Measurements from ENCODE around the gene PRG2.
"Not testable (repeated sequence)": the region's sequence is repeated elsewhere in the genome, so short reads cannot be mapped to it uniquely, and the experiment has no call there.

PRG2 gene

GRCh38 chr11:57370251-57370650 is 20.2 kb downstream of the PRG2 start:
- DNase-seq: no peak

- DNase-seq: no peak
These were observed 21.6 kb downstream of the PRG2 start for GRCh38 chr11:57368845-57369232.

GRCh38 chr11:57368106-57368844 is 22.2 kb downstream of the PRG2 start:
- no peak for DNase-seq

- no peak for DNase-seq
These were observed 25.4 kb downstream of the PRG2 start for GRCh38 chr11:57364851-57365660.

- DNase-seq: no peak
These were observed 27.0 kb downstream of the PRG2 start for GRCh38 chr11:57363131-57364080.

- no peak for DNase-seq
These were observed 28.5 kb downstream of the PRG2 start for GRCh38 chr11:57361926-57362325.

GRCh38 chr11:57361420-57361819 is 29.0 kb downstream of the PRG2 start:
- not testable (repeated sequence) for DNase-seq

GRCh38 chr11:57360991-57361390 is 29.5 kb downstream of the PRG2 start:
- DNase-seq: no peak

GRCh38 chr11:57359896-57360690 is 30.4 kb downstream of the PRG2 start:
- DNase-seq: no peak

GRCh38 chr11:57359396-57359795 is 31.1 kb downstream of the PRG2 start:
- peak in 1 of 51 donors; percentile 13 for DNase-seq

- no peak for DNase-seq
These were observed 31.5 kb downstream of the PRG2 start for GRCh38 chr11:57358991-57359390.

GRCh38 chr11:57358543-57358961 is 31.9 kb downstream of the PRG2 start:
- no peak for DNase-seq

GRCh38 chr11:57357856-57358255 is 32.6 kb downstream of the PRG2 start:
- DNase-seq: no peak

- no peak for DNase-seq
These were observed 33.1 kb downstream of the PRG2 start for GRCh38 chr11:57357310-57357709.

- DNase-seq: peak in 1 of 51 donors; percentile 8
These were observed 34.2 kb downstream of the PRG2 start for GRCh38 chr11:57356268-57356667.

GRCh38 chr11:57354699-57355098 is 35.8 kb downstream of the PRG2 start:
- DNase-seq: no peak

- no peak for DNase-seq
These were observed 36.6 kb downstream of the PRG2 start for GRCh38 chr11:57353852-57354251.

GRCh38 chr11:57353446-57353845 is 37.0 kb downstream of the PRG2 start:
- no peak for DNase-seq

GRCh38 chr11:57353036-57353435 is 37.4 kb downstream of the PRG2 start:
- DNase-seq: no peak

- DNase-seq: peak in 45 of 51 donors; percentile 4 to 79 (median 41)
These were observed 40.8 kb downstream of the PRG2 start for GRCh38 chr11:57349491-57350274.
